ENCODE measurements around the gene S100A10.

S100A10 gene, protein sequence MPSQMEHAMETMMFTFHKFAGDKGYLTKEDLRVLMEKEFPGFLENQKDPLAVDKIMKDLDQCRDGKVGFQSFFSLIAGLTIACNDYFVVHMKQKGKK

DNA sequence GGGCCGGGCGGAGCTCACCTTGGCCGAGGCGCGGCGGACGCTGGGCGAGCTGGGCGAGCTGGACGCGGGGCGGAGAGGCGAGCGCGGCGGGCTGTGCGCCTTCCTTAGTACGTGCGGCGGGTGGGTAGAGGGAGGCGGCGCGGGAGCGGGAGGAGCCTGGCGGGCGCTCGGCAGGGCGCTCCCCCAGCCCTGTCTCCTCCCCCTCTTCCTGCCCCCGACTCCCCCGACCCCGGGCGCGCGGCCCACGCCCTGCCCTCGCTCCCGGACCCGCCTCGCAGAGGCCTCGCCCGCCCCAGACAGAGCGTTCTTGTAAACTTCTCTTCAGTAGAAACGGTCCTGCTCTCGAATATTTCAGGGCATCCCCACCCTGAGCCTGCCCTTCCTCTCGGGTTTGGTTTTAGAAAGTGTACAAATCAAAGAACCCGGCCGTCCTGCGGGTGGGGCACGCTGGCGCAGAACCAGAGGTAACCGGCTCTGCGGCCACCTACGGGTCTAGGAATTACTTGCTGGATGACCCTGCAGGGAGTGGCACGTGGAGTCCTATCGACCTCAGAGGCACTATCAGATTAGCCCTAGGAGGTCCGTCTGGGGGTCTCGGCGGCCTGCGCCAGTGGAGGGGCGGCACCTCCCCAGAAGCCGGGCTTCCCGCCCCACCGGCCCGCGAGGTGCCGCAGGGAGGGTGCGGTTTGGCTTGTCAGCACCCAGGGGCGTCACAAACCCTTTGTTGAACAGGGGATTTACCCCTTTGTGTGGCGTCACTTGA is at the start of gene S100A10:
S100A10 (minus strand) TSS at position 126 of the 763 bp plus-strand sequence. CDS start 7,629 bp downstream, outside the sequence.
- TF ChIP-seq, protein P1, sequence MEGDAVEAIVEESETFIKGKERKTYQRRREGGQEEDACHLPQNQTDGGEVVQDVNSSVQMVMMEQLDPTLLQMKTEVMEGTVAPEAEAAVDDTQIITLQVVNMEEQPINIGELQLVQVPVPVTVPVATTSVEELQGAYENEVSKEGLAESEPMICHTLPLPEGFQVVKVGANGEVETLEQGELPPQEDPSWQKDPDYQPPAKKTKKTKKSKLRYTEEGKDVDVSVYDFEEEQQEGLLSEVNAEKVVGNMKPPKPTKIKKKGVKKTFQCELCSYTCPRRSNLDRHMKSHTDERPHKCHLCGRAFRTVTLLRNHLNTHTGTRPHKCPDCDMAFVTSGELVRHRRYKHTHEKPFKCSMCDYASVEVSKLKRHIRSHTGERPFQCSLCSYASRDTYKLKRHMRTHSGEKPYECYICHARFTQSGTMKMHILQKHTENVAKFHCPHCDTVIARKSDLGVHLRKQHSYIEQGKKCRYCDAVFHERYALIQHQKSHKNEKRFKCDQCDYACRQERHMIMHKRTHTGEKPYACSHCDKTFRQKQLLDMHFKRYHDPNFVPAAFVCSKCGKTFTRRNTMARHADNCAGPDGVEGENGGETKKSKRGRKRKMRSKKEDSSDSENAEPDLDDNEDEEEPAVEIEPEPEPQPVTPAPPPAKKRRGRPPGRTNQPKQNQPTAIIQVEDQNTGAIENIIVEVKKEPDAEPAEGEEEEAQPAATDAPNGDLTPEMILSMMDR (IDR thresholded peaks at IDR 0.05; ENCODE audit: low read depth, low read length): no peak

DNA sequence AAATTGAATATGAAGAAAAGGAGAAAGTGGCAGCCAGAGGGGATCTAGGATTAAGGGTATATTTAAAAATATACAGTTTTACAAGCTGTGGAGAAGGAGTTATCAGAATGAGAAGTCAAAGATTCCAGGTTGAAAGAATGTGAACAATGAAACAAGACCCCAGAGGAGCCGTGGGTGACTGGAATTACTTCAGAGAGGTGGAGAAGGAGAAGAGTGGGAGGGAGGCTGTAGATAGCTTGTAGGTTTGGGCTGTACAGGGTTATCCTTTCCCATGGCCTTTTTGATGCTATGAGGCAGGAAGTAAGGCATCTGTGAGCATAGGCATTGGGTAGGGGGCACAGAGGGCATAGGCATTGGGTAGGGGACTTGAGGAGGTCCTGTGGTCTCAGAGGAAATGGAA is 48.4 kb upstream of the S100A10 start:
- no peaks in the 10 kb centered on the region for H3K36me3 ChIP-seq
- TF ChIP-seq, protein P1 (IDR thresholded peaks at IDR 0.05; ENCODE audit: low read depth, low read length): no peak
- no peak overlapping the region for H3K27ac ChIP-seq
- H3K27me3 ChIP-seq (ENCODE audit: insufficient read depth, low read depth, severe bottlenecking): peaks cover 100% of the 10 kb centered on the region
- no peak for DNase-seq
- H3K9me3 ChIP-seq (ENCODE audit: severe bottlenecking): peaks cover 22% of the 10 kb centered on the region
- no peak overlapping the region for H3K4me3 ChIP-seq (ENCODE audit: low read depth, low read length)

More for the DNA sequence above, at the start of gene S100A10:
- Histone ChIP-seq H3K27me3 (ENCODE audit: insufficient read depth, low read depth, severe bottlenecking) (peaks cover 99% of the 10 kb centered on the region), H3K27ac (no peak within 1 kb of the TSS), H3K4me3 (ENCODE audit: low read depth, low read length) (peak within 1 kb of the TSS; percentile 21), H3K36me3 (no peaks in the 10 kb centered on the region), H3K9me3 (ENCODE audit: severe bottlenecking) (peaks cover 23% of the 10 kb centered on the region)
- DNase-seq: peak; percentile 64

DNA sequence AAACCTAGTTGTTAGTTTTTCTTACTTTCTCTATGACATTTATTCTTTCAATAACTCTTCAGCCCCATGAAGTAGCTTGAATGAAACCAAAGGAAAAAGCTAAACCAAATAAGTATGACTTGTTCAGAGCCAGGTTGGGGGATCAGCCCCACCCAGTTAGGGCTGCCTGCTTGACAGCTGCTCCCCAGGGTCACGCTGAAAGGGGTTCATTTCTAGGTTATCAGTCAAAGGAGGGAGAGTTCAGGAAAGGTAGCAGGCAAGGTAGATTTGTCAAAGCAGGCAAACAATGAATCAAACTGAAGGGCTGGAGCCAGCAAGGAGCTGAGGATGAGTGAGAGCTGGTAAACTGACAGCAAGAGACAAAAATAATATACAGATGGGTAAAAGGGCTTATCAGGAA is 46.2 kb upstream of the S100A10 start:
- DNase-seq: no peak
- Histone ChIP-seq H3K27ac (no peak overlapping the region), H3K4me3 (ENCODE audit: low read depth, low read length) (no peak overlapping the region), H3K27me3 (ENCODE audit: insufficient read depth, low read depth, severe bottlenecking) (peaks cover 100% of the 10 kb centered on the region), H3K36me3 (no peaks in the 10 kb centered on the region), H3K9me3 (ENCODE audit: severe bottlenecking) (peaks cover 33% of the 10 kb centered on the region)
- TF ChIP-seq, protein P1 (IDR thresholded peaks at IDR 0.05; ENCODE audit: low read depth, low read length): no peak

DNA sequence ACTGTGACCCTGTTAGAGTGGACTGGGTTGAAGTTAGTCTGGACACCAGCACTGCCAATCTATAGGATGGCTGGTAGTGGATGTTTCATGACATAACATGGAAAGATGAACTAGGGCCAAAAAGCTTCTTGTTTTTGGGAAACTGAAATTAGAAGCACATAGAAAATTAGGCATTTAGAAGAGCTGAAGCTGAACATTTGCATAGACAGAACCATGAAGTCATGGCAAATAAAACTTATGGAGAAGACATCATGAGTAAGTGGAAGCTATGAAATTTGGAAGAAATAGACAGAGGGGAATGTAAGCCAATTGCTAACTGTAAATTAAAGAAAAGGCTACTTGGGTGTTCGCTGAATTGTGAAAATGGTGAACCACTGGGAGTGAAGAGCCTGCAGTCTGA is 45.8 kb upstream of the S100A10 start:
- Histone ChIP-seq H3K9me3 (ENCODE audit: severe bottlenecking) (peaks cover 33% of the 10 kb centered on the region), H3K27me3 (ENCODE audit: insufficient read depth, low read depth, severe bottlenecking) (peaks cover 100% of the 10 kb centered on the region), H3K4me3 (ENCODE audit: low read depth, low read length) (no peak overlapping the region), H3K36me3 (no peaks in the 10 kb centered on the region), H3K27ac (no peak overlapping the region)
- TF ChIP-seq, protein P1 (IDR thresholded peaks at IDR 0.05; ENCODE audit: low read depth, low read length): no peak
- no peak for DNase-seq

DNA sequence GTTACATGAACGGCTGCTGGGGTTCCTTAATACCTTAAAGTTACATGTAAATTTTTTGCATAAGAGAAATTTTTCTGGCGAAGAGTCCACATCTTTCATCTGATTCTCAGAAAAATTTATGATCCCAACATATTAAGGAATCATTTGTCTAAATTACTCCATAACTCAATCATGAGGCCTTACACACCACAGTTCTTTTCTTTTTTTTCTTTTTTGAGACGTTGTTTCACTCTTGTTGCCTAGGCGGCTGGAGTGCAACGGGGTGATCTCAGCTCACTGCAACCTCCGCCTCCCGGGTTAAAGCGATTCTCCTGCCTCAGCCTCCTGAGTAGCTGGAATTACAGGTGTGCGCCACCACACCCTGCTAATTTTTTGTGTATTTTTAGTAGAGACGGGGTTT is 45.2 kb upstream of the S100A10 start:
- TF ChIP-seq, protein P1 (IDR thresholded peaks at IDR 0.05; ENCODE audit: low read depth, low read length): no peak
- no peaks in the 10 kb centered on the region for H3K36me3 ChIP-seq
- peaks cover 33% of the 10 kb centered on the region for H3K9me3 ChIP-seq (ENCODE audit: severe bottlenecking)
- H3K27me3 ChIP-seq (ENCODE audit: insufficient read depth, low read depth, severe bottlenecking): peaks cover 100% of the 10 kb centered on the region
- no peak for DNase-seq
- H3K4me3 ChIP-seq (ENCODE audit: low read depth, low read length): no peak overlapping the region
- no peak overlapping the region for H3K27ac ChIP-seq
